Measurements from ENCODE around the gene SSBP3.

The SSBP3 gene

GRCh38 chr1:54260810-54261209 is 145.4 kb downstream of the SSBP3 start:
- DNase-seq (ENCODE audit: low spot score), result no peak
- in situ Hi-C loops (cut with MboI; ENCODE audit: low sequenced_read_pairs, unreplicated experiment), result no loop called here
- TF ChIP-seq, protein P1, sequence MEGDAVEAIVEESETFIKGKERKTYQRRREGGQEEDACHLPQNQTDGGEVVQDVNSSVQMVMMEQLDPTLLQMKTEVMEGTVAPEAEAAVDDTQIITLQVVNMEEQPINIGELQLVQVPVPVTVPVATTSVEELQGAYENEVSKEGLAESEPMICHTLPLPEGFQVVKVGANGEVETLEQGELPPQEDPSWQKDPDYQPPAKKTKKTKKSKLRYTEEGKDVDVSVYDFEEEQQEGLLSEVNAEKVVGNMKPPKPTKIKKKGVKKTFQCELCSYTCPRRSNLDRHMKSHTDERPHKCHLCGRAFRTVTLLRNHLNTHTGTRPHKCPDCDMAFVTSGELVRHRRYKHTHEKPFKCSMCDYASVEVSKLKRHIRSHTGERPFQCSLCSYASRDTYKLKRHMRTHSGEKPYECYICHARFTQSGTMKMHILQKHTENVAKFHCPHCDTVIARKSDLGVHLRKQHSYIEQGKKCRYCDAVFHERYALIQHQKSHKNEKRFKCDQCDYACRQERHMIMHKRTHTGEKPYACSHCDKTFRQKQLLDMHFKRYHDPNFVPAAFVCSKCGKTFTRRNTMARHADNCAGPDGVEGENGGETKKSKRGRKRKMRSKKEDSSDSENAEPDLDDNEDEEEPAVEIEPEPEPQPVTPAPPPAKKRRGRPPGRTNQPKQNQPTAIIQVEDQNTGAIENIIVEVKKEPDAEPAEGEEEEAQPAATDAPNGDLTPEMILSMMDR (IDR thresholded peaks at IDR 0.05; ENCODE audit: borderline replicate concordance, control extremely low read depth, extremely low read depth, insufficient read depth, missing control alignments), result no peak

DNA sequence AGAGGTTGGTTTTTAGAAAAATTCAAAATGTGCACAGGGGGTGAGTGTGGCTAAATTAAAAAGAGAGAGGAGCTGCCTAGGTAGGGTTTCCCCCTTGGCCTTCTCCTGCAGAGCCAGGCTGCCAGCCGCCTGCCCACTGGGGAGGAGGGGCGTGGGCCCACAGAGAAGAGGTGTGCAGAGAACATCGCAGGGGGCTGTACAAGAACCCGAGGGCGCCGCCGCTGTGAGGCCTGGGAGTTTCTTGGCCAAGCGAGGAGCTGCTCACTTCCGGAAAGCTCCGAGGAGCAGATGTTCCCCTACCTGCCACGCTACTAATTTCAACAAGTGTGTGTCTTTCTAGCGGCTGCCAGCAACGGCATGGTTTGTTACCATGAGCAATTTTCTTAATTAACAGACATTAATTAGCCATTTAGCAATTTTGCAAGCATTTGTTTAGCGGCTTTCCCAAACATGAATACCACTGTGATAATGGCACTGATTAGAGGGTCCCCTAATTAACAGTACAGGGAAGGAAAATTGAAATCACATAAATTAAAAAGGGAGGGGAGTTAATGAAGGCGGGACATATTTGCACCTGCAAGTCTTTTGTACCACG is 146.6 kb downstream of the SSBP3 start:
- no peak for DNase-seq (ENCODE audit: low spot score)
- in situ Hi-C loops (cut with MboI; ENCODE audit: low sequenced_read_pairs, unreplicated experiment), result no loop called here
- TF ChIP-seq, protein P1 (IDR thresholded peaks at IDR 0.05; ENCODE audit: borderline replicate concordance, control extremely low read depth, extremely low read depth, insufficient read depth, missing control alignments), result no peak

- TF ChIP-seq, protein P1 (IDR thresholded peaks at IDR 0.05; ENCODE audit: borderline replicate concordance, control extremely low read depth, extremely low read depth, insufficient read depth, missing control alignments), result no peak
- no peak for DNase-seq (ENCODE audit: low spot score)
- in situ Hi-C loops (cut with MboI; ENCODE audit: low sequenced_read_pairs, unreplicated experiment), result no loop called here
Observed at GRCh38 chr1:54257876-54258275, 148.3 kb downstream of the SSBP3 start.

- DNase-seq (ENCODE audit: low spot score), result no peak
- TF ChIP-seq, protein P1 (IDR thresholded peaks at IDR 0.05; ENCODE audit: borderline replicate concordance, control extremely low read depth, extremely low read depth, insufficient read depth, missing control alignments), result no peak
- in situ Hi-C loops (cut with MboI; ENCODE audit: low sequenced_read_pairs, unreplicated experiment), result no loop called here
Observed at GRCh38 chr1:54257346-54257620, 148.9 kb downstream of the SSBP3 start.

DNA sequence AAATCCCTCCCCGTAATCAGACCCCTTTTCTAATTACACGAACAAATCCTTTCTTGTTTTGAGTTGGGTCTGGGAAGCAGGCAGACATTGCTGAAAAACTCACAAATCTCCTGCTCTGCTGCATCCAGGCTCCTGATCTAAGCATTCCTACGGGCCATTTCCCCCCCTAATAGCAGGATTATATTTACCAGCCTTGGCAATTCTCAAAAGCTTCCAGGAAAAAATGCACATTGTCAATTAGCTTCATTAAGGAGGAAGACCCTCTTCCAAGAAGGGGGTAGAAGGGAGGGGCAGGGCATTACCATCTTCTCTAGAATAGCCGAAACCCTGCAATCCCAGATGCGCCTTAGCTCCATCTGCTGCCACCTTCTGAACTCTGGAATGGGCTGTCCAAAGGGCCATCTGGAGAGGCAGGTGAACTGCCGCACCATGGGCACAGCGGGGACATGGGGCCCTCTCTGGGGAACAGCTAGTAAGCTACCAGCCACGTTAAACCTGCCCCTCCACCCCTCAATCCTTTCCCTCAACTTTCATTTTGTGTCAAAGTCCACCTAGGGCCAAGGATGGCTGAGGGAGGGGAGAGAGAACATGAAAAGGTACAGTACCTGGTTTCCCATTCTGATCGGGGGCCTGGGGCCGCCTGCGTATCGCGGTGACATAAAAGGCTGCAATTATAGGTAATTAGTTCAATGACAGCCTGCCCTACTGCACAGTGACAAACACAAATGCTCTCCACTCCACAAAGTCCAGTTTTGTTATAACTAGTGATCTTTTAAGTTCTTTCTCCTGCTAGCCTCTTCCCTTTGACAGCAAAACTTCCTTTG is 149.5 kb downstream of the SSBP3 start:
- TF ChIP-seq, protein P1 (IDR thresholded peaks at IDR 0.05; ENCODE audit: borderline replicate concordance, control extremely low read depth, extremely low read depth, insufficient read depth, missing control alignments), result no peak
- in situ Hi-C loops (cut with MboI; ENCODE audit: low sequenced_read_pairs, unreplicated experiment), result no loop called here
- no peak for DNase-seq (ENCODE audit: low spot score)

- TF ChIP-seq, protein P1 (IDR thresholded peaks at IDR 0.05; ENCODE audit: borderline replicate concordance, control extremely low read depth, extremely low read depth, insufficient read depth, missing control alignments), result no peak
- in situ Hi-C loops (cut with MboI; ENCODE audit: low sequenced_read_pairs, unreplicated experiment), result no loop called here
- DNase-seq (ENCODE audit: low spot score), result no peak
Observed at GRCh38 chr1:54255026-54255702, 151.0 kb downstream of the SSBP3 start.

Data from GM13976 (cell line).